OCI-LY7 (cell line): Measurements from ENCODE around the gene UGT1A1. TPM values are rescaled to one million over a fixed set of nuclear protein-coding genes. Genes with fewer than 3 reads are reported as not detected.
A peak's percentile ranks its signal among the peaks of the same experiment; 100 is the strongest.

Experiments used
- BruUV-seq: library from RNA; stranded (reverse); fragments of 400-500 nt; replicated peaks from 2 replicates; lab custom pipeline; 2021; lab: Mats Ljungman, UMichigan
- CTCF ChIA-PET: fragments of 300-600 bp; sonication (Branson Sonifier 250); formaldehyde crosslinking; loops from one replicate; lab custom pipeline; 2022; ENCODE audit warnings: antibody characterized with exemption; ENCODE audit not compliant: unreplicated experiment; lab: Charles Lee
- POLR2A ChIA-PET: fragments of 300-600 bp; sonication (Branson Sonifier 250); formaldehyde crosslinking; loops from one replicate; lab custom pipeline; 2022; ENCODE audit warnings: antibody characterized with exemption; lab: Charles Lee
- DNase-seq: peaks from one replicate; pipeline ENCODE4 v3.0.0-alpha.2; 2015; ENCODE audit warnings: low spot score
- H2AFZ ChIP-seq: fragments of 200-600 bp; sonication (generic), shearing (Covaris generic); 2 replicates; pipeline ENCODE4 v1.6.1; 2014; ENCODE audit warnings: mild to moderate bottlenecking, antibody characterized with exemption, low read length, moderate library complexity
- H3K27ac ChIP-seq: fragments of 200-600 bp; sonication (generic); 2 replicates; pipeline ENCODE4 v1.5.1; 2014; ENCODE audit warnings: mixed run types, low read depth, mild to moderate bottlenecking, moderate library complexity, low read length, inconsistent platforms; ENCODE audit not compliant: poor library complexity, severe bottlenecking
- H3K36me3 ChIP-seq: fragments of 200-600 bp; sonication (generic); 2 replicates; pipeline ENCODE4 v1.6.1; 2014; ENCODE audit warnings: mild to moderate bottlenecking, antibody characterized with exemption, low read length, moderate library complexity, mixed read lengths; ENCODE audit not compliant: insufficient read depth
- H3K4me1 ChIP-seq: fragments of 200-600 bp; sonication (generic); 2 replicates; pipeline ENCODE4 v1.5.1; 2014; ENCODE audit warnings: mild to moderate bottlenecking, low read length; ENCODE audit not compliant: insufficient read depth, poor library complexity, severe bottlenecking
- H3K4me2 ChIP-seq: fragments of 200-600 bp; sonication (generic); 2 replicates; pipeline ENCODE4 v1.6.1; 2014; ENCODE audit warnings: mild to moderate bottlenecking, low read length
- H3K4me3 ChIP-seq: fragments of 200-600 bp; sonication (generic); 2 replicates; pipeline ENCODE4 v1.5.1; 2014; ENCODE audit warnings: mild to moderate bottlenecking, low read depth, low read length; ENCODE audit not compliant: poor library complexity, severe bottlenecking
- H3K79me2 ChIP-seq: fragments of 200-600 bp; sonication (generic); 2 replicates; pipeline ENCODE4 v1.6.1; 2016; ENCODE audit warnings: low read depth, mild to moderate bottlenecking, low read length, moderate library complexity, mixed read lengths; ENCODE audit not compliant: insufficient read depth
- H3K9me2 ChIP-seq: fragments of 200-600 bp; sonication (generic); 2 replicates; pipeline ENCODE4 v1.6.1; 2016; ENCODE audit warnings: mild to moderate bottlenecking, low read length, mixed read lengths; ENCODE audit not compliant: insufficient read depth
- H3K9me3 ChIP-seq: fragments of 200-600 bp; sonication (generic); 2 replicates; pipeline ENCODE4 v1.6.1; 2014; ENCODE audit warnings: mild to moderate bottlenecking, mixed run types, low read length, mixed read lengths
- H4K20me1 ChIP-seq: fragments of 200-600 bp; sonication (generic); 2 replicates; pipeline ENCODE4 v1.6.1; 2014; ENCODE audit warnings: mild to moderate bottlenecking, antibody characterized with exemption, low read length, moderate library complexity, mixed read lengths; ENCODE audit not compliant: insufficient read depth
- CTCF ChIP-seq: fragments of 200-600 bp; sonication (generic); conservative IDR thresholded peaks from 2 replicates; pipeline ENCODE4 v1.5.1; 2014; ENCODE audit warnings: mild to moderate bottlenecking, antibody characterized with exemption, low read length, moderate library complexity, mixed read lengths
- EZH2phosphoT487 ChIP-seq: fragments of 200-600 bp; sonication (generic); IDR thresholded peaks from 2 replicates; pipeline ENCODE4 v1.6.1; 2018; ENCODE audit warnings: low read depth, borderline replicate concordance, mild to moderate bottlenecking, mixed run types, antibody characterized with exemption, low read length, moderate library complexity, mixed read lengths
- intact Hi-C: fragments of 100-400 bp; cut with micrococcal nuclease; formaldehyde crosslinking; loops from one replicate; pipeline ENCODE4 v1.10.0; 2022; ENCODE audit not compliant: unreplicated experiment
- total RNA-seq, 2 experiments: library from RNA; depleted of rRNA in 1 of 2; stranded (reverse); fragments of >200 nt in 1 of 2; shearing (Covaris generic) in 1 of 2; gene quantifications; 2 replicates each; pipeline ENCODE4 v1.2.3, GENCODE V29; 2014 to 2022

The UGT1A1 gene
- total RNA-seq, 2 experiments from 2014 or later: not detected

GRCh38 chr2:233799716-233800115 is 39.6 kb downstream of the UGT1A1 start:
- Histone ChIP-seq H2AFZ (no peak overlapping the region), H3K9me3 (no peaks in the 10 kb centered on the region), H3K36me3 (no peaks in the 10 kb centered on the region), H3K79me2 (no peaks in the 10 kb centered on the region), H4K20me1 (no peaks in the 10 kb centered on the region), H3K4me2 (no peak overlapping the region), H3K9me2 (no peaks in the 10 kb centered on the region), H3K27ac (no peak overlapping the region), H3K4me3 (no peak overlapping the region), H3K4me1 (peaks cover 11% of the 10 kb centered on the region)
- CTCF ChIA-PET: no interaction called here
- no peak for DNase-seq
- intact Hi-C loops: no loop called here
- BruUV-seq: no TSS peak
- TF ChIP-seq EZH2phosphoT487 (no peak), CTCF (no peak)
- POLR2A ChIA-PET: interaction anchor here (0.5 kb wide), 1 partner anchor 170 kb away, joined by 3 read pairs; no protein-coding TSS in a partner anchor

- intact Hi-C loops: no loop called here
- no peak overlapping the region for H3K4me2 ChIP-seq
- CTCF ChIA-PET: no interaction called here
- TF ChIP-seq EZH2phosphoT487: no peak
- no peak overlapping the region for H3K4me3 ChIP-seq
- no peaks in the 10 kb centered on the region for H3K79me2 ChIP-seq
- BruUV-seq: no TSS peak
- H2AFZ ChIP-seq: no peak overlapping the region
- no peaks in the 10 kb centered on the region for H3K36me3 ChIP-seq
- DNase-seq: no peak
- H3K27ac ChIP-seq: no peak overlapping the region
- H4K20me1 ChIP-seq: no peaks in the 10 kb centered on the region
- H3K4me1 ChIP-seq: peaks cover 11% of the 10 kb centered on the region
- POLR2A ChIA-PET: no interaction called here
- no peaks in the 10 kb centered on the region for H3K9me2 ChIP-seq
- H3K9me3 ChIP-seq: no peaks in the 10 kb centered on the region
These were observed 40.1 kb downstream of the UGT1A1 start for GRCh38 chr2:233800208-233800607.

GRCh38 chr2:233801357-233802131 is 41.5 kb downstream of the UGT1A1 start:
- Histone ChIP-seq H4K20me1 (no peaks in the 10 kb centered on the region), H3K9me3 (no peaks in the 10 kb centered on the region), H3K4me1 (peaks cover 11% of the 10 kb centered on the region), H3K79me2 (no peaks in the 10 kb centered on the region), H3K9me2 (no peaks in the 10 kb centered on the region), H3K27ac (no peak overlapping the region), H2AFZ (no peak overlapping the region), H3K36me3 (no peaks in the 10 kb centered on the region), H3K4me2 (no peak overlapping the region; the same call in 1 of the 2 replicates), H3K4me3 (no peak overlapping the region)
- intact Hi-C loops: no loop called here
- peak; percentile 57 for DNase-seq
- ChIA-PET POLR2A (interaction anchor here (1.3 kb wide), 1 partner anchor 10 kb away, joined by 3 read pairs; no protein-coding TSS in a partner anchor), CTCF (no interaction called here)
- BruUV-seq: no TSS peak
- TF ChIP-seq EZH2phosphoT487 (no peak), CTCF (peak; percentile 39)
